Peyer's patch (tissue), 4 donors: ENCODE measurements around the gene PMP22. TPM values are rescaled to one million over a fixed set of nuclear protein-coding genes. Genes with fewer than 3 reads are reported as not detected.

Source experiments
- DNase-seq, 3 donors: peaks; one replicate each; pipeline ENCODE4 v3.0.0-alpha.2; 2017 to 2019
- H3K27ac ChIP-seq, 4 donors: fragments of 200-600 bp; sonication (generic); one replicate each; pipeline ENCODE4 v1.5.1; 2016 to 2019
- H3K27me3 ChIP-seq, 2 donors: fragments of 200-600 bp; sonication (generic); one replicate each; pipeline ENCODE4 v1.5.1; 2019
- H3K36me3 ChIP-seq, 3 donors: fragments of 200-600 bp; sonication (generic); one replicate each; pipeline ENCODE4 v1.5.1; 2016 to 2019
- H3K4me1 ChIP-seq, 4 donors: fragments of 200-600 bp; sonication (generic); one replicate each; pipeline ENCODE4 v1.5.1; 2016 to 2019
- H3K4me3 ChIP-seq, 4 donors: fragments of 200-600 bp; sonication (generic); 1 replicate in 3 of 4; 2 replicates in 1 of 4; pipeline ENCODE4 v1.5.1; 2016 to 2019; ENCODE audit warnings: mild to moderate bottlenecking in 1 of 4
- H3K9me3 ChIP-seq, 4 donors: fragments of 200-600 bp; sonication (generic); one replicate each; pipeline ENCODE4 v1.5.1; 2016 to 2019; ENCODE audit warnings: mild to moderate bottlenecking in 1 of 4
- CTCF ChIP-seq, 6 experiments: fragments of 450-650 bp in 4 of 6; fragments of 200-600 bp in 2 of 6; sonication (generic) in 1 of 6; IDR thresholded peaks; one replicate each; pipeline ENCODE4 v1.5.1; 2017 to 2019; ENCODE audit warnings: antibody characterized with exemption in 6 of 6, mild to moderate bottlenecking in 3 of 6, moderate library complexity in 1 of 6
- POLR2A ChIP-seq, 2 donors: fragments of 450-650 bp; IDR thresholded peaks; one replicate each; pipeline ENCODE4 v1.5.1; 2017; ENCODE audit warnings: antibody characterized with exemption in 2 of 2, mild to moderate bottlenecking in 2 of 2, moderate library complexity in 2 of 2
- total RNA-seq, 4 donors: library from RNA; depleted of rRNA; stranded (reverse); fragments of >200 nt; gene quantifications; one replicate each; pipeline ENCODE4 v1.1.0, GENCODE V29; 2016

Gene PMP22
- total RNA-seq: 100 to 1,000 TPM in 3 of 4 donors, 10 to 100 TPM in 1; 37.1 to 474 (median 298) TPM

DNA sequence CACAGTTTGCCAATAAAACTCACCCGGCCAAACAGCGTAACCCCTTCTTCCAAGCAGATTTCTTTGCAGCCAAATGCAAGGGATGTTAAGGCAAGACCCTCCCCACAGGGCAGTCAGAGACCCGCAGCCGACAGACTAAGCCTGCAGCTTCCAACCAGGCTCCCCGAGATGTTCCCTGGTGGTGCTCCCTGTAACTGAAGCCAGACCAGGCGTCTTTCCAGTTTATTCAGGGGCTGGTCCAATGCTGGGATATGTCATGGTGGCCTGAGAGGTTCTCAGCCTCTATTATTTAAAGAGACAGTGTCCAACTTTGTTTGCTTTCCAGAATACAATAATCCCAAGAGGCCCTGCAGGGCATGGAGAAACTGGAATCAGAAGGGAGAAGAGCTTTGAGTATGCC, at the start of gene PMP22:
TSS of gene PMP22 (minus strand) at position 196 of the 400 bp plus-strand sequence. CDS start 4,599 bp downstream, outside the sequence.
- peaks cover 0 to 28% (median 2%) of the 10 kb centered on the region in 4 donors for H3K4me1 ChIP-seq
- no peaks in the 10 kb centered on the region for H3K27me3 ChIP-seq
- peak within 1 kb of the TSS; percentile 46 to 99 (median 92) for H3K27ac ChIP-seq
- H3K9me3 ChIP-seq: no peaks in the 10 kb centered on the region
- no peak for TF ChIP-seq CTCF (IDR thresholded peaks at IDR 0.05)
- TF ChIP-seq POLR2A (IDR thresholded peaks at IDR 0.05): no peak
- peak within 1 kb of the TSS; percentile 6 to 84 (median 26) for H3K4me3 ChIP-seq
- no peak for DNase-seq
- no peaks in the 10 kb centered on the region for H3K36me3 ChIP-seq

- Histone ChIP-seq H3K4me3 (no peak overlapping the region), H3K9me3 (no peaks in the 10 kb centered on the region), H3K4me1 (peaks cover 0 to 5% (median 0%) of the 10 kb centered on the region in 4 donors), H3K27ac (no peak overlapping the region), H3K27me3 (no peaks in the 10 kb centered on the region), H3K36me3 (no peaks in the 10 kb centered on the region)
- no peak for TF ChIP-seq POLR2A (IDR thresholded peaks at IDR 0.05)
- no peak for TF ChIP-seq CTCF (IDR thresholded peaks at IDR 0.05)
- DNase-seq: no peak
Observed at GRCh38 chr17:15311996-15312395, 46.9 kb upstream of the PMP22 start.

GRCh38 chr17:15309793-15310192, 44.7 kb upstream of the PMP22 start:
- Histone ChIP-seq H3K9me3 (no peaks in the 10 kb centered on the region), H3K4me1 (peaks cover 0 to 5% (median 0%) of the 10 kb centered on the region in 4 donors), H3K27ac (no peak overlapping the region), H3K4me3 (no peak overlapping the region), H3K27me3 (no peaks in the 10 kb centered on the region), H3K36me3 (no peaks in the 10 kb centered on the region)
- no peak for TF ChIP-seq CTCF (IDR thresholded peaks at IDR 0.05)
- TF ChIP-seq POLR2A (IDR thresholded peaks at IDR 0.05): no peak
- DNase-seq: no peak

GRCh38 chr17:15309236-15309635, 44.1 kb upstream of the PMP22 start:
- Histone ChIP-seq H3K36me3 (no peaks in the 10 kb centered on the region), H3K27me3 (no peaks in the 10 kb centered on the region), H3K9me3 (no peaks in the 10 kb centered on the region), H3K4me3 (no peak overlapping the region), H3K27ac (no peak overlapping the region), H3K4me1 (peaks cover 0 to 5% (median 0%) of the 10 kb centered on the region in 4 donors)
- no peak for TF ChIP-seq CTCF (IDR thresholded peaks at IDR 0.05)
- no peak for TF ChIP-seq POLR2A (IDR thresholded peaks at IDR 0.05)
- DNase-seq: no peak

DNA sequence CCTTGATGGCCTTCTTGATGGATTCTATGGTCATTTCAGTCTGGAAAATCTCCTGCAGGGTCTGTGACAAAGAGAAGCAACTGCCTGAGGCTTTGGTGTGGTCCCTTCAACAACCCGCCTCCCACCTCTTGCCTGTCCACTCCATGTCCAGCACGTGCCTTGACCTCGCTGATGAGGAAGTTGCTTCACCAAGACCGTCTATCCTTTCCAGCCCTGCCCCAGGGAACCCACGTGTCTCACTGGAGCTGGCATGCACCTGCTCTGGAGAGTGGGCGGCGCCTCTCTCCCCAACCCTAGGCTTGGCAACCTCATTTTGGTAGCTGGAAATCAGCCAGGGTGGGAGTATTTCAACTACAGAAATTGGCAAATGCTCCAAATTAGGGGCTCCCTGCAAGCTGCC, 43.6 kb upstream of the PMP22 start:
- H3K4me1 ChIP-seq: peaks cover 0 to 5% (median 0%) of the 10 kb centered on the region in 4 donors
- no peak overlapping the region for H3K4me3 ChIP-seq
- no peaks in the 10 kb centered on the region for H3K27me3 ChIP-seq
- no peak for DNase-seq
- H3K27ac ChIP-seq: no peak overlapping the region
- TF ChIP-seq CTCF (IDR thresholded peaks at IDR 0.05) (no peak), POLR2A (IDR thresholded peaks at IDR 0.05) (no peak)
- no peaks in the 10 kb centered on the region for H3K9me3 ChIP-seq
- no peaks in the 10 kb centered on the region for H3K36me3 ChIP-seq

GRCh38 chr17:15307710-15308111, 42.6 kb upstream of the PMP22 start:
- Histone ChIP-seq H3K4me1 (peaks cover 0 to 5% (median 0%) of the 10 kb centered on the region in 4 donors), H3K36me3 (no peaks in the 10 kb centered on the region), H3K9me3 (no peaks in the 10 kb centered on the region), H3K27ac (peak overlapping the region in 1 of 4 donors; percentile 26), H3K4me3 (no peak overlapping the region), H3K27me3 (no peaks in the 10 kb centered on the region)
- TF ChIP-seq POLR2A (IDR thresholded peaks at IDR 0.05) (no peak), CTCF (IDR thresholded peaks at IDR 0.05) (no peak)
- DNase-seq: no peak
